HepG2 (cell line): ENCODE results near the gene SLCO4A1. TPM values are rescaled to one million over a fixed set of nuclear protein-coding genes. Genes with fewer than 3 reads are reported as not detected.

Source experiments
- ATAC-seq: fragments of 200-7000 bp; cut with Tn5 transposase; 3 replicates; pipeline ENCODE4 v1.9.1; 2020; ENCODE audit warnings: mild to moderate bottlenecking, moderate library complexity
- BruUV-seq: library from RNA; stranded (reverse); fragments of 400-500 nt; replicated peaks from 2 replicates; lab custom pipeline; 2021; lab: Mats Ljungman, UMichigan
- CTCF ChIA-PET: fragments of 300-600 bp; formaldehyde crosslinking; extraction: SDS; loops from one replicate; lab custom pipeline; 2021; ENCODE audit warnings: low total read pairs, inconsistent platforms, low intra/inter-chr PET ratio; lab: Yijun Ruan, JAX
- POLR2A ChIA-PET: fragments of 350-600 bp; sonication (Branson Sonifier 250); formaldehyde crosslinking; loops from one replicate; lab custom pipeline; 2020; ENCODE audit warnings: antibody characterized with exemption, inconsistent platforms; lab: Yijun Ruan, JAX
- DNase-seq: peaks from one replicate; pipeline ENCODE4 v3.0.0-alpha.2; 2015; ENCODE audit warnings: low spot score
- FAIRE-seq: peaks from 3 replicates; lab custom pipeline; 2011; peaks lifted over from hg19 to GRCh38; lab: Jason Lieb, UNC
- H2AFZ ChIP-seq: one replicate; pipeline ENCODE4 v1.6.1; 2011; ENCODE audit warnings: low read length, inconsistent platforms
- H3K27ac ChIP-seq: fragments of 300-600 bp; 3 replicates; pipeline ENCODE4 v1.8.0; 2011; ENCODE audit warnings: mixed run types, mild to moderate bottlenecking, mixed read lengths, low read length, inconsistent platforms; ENCODE audit not compliant: insufficient read depth; ENCODE audit errors: extremely low read length
- H3K27me3 ChIP-seq, 2 experiments: fragments of 200-600 bp in 1 of 2; 2 replicates in 1 of 2; 3 replicates in 1 of 2; pipeline versions ENCODE4 v1.6.0 to v1.8.0; 2011; ENCODE audit warnings: low read length in 2 of 2, mild to moderate bottlenecking in 2 of 2, moderate library complexity in 2 of 2, inconsistent platforms in 1 of 2; ENCODE audit not compliant: insufficient read depth in 2 of 2, control insufficient read depth in 1 of 2
- H3K36me3 ChIP-seq, 2 experiments: fragments of 200-600 bp in 1 of 2; replicated peaks in 1 of 2; 2 replicates in 1 of 2; 3 replicates in 1 of 2; pipeline versions ENCODE4 v1.5.1 to v1.8.0; 2011; ENCODE audit warnings: low read length in 2 of 2, inconsistent platforms in 1 of 2; ENCODE audit not compliant: insufficient read depth in 2 of 2, control insufficient read depth in 1 of 2
- H3K4me1 ChIP-seq: 2 replicates; pipeline ENCODE4 v1.5.1; 2012; ENCODE audit warnings: low read length, inconsistent platforms; ENCODE audit not compliant: insufficient read depth
- H3K4me2 ChIP-seq: 2 replicates; pipeline ENCODE4 v1.6.0; 2011; ENCODE audit warnings: low read depth, low read length, inconsistent platforms
- H3K4me3 ChIP-seq, 3 experiments: fragments of 200-600 bp in 1 of 3; sonication (generic), shearing (Covaris generic) in 1 of 3; replicated peaks in 1 of 3; 2 replicates each; pipeline ENCODE4 v1.5.1; 2011 to 2016; ENCODE audit warnings: low read length in 3 of 3, inconsistent platforms in 2 of 3, low read depth in 2 of 3, mild to moderate bottlenecking in 2 of 3, control low read depth in 1 of 3, mixed read lengths in 1 of 3; ENCODE audit not compliant: insufficient read depth in 1 of 3
- H3K79me2 ChIP-seq: one replicate; pipeline ENCODE4 v1.6.1; 2011; ENCODE audit warnings: low read length, inconsistent platforms; ENCODE audit not compliant: insufficient read depth
- H3K9ac ChIP-seq: 2 replicates; pipeline ENCODE4 v1.6.0; 2011; ENCODE audit warnings: mild to moderate bottlenecking, low read depth, low read length, inconsistent platforms; ENCODE audit not compliant: insufficient read depth
- H3K9me3 ChIP-seq: 2 replicates; pipeline ENCODE4 v1.5.1; 2012; ENCODE audit warnings: mild to moderate bottlenecking, low read length
- H4K20me1 ChIP-seq: 2 replicates; pipeline ENCODE4 v1.6.0; 2011; ENCODE audit warnings: inconsistent platforms, mild to moderate bottlenecking, low read length, moderate library complexity; ENCODE audit not compliant: insufficient read depth
- BRCA1 ChIP-seq: sonication (generic); formaldehyde crosslinking; IDR thresholded peaks from 2 replicates; pipeline ENCODE4 v1.4.0; 2020; ENCODE audit warnings: missing genetic modification reagents
- FOXC1 ChIP-seq: sonication (generic); formaldehyde crosslinking; IDR thresholded peaks from 2 replicates; pipeline ENCODE4 v1.8.0; 2022; ENCODE audit warnings: mild to moderate bottlenecking, missing genetic modification reagents, borderline replicate concordance
- FOXK1 ChIP-seq: sonication (generic); formaldehyde crosslinking; IDR thresholded peaks from 2 replicates; pipeline ENCODE4 v1.4.0; 2020; ENCODE audit warnings: low read depth, missing genetic modification reagents, borderline replicate concordance
- GLI4 ChIP-seq: sonication (generic); formaldehyde crosslinking; IDR thresholded peaks from 2 replicates; pipeline ENCODE4 v1.5.1; 2020; ENCODE audit warnings: missing genetic modification reagents, mild to moderate bottlenecking, moderate library complexity, borderline replicate concordance
- MZF1 ChIP-seq: sonication (generic); formaldehyde crosslinking; IDR thresholded peaks from 2 replicates; pipeline ENCODE4 v1.8.1; 2023; ENCODE audit warnings: mild to moderate bottlenecking, missing genetic modification reagents, borderline replicate concordance
- NAIF1 ChIP-seq: sonication (generic); formaldehyde crosslinking; IDR thresholded peaks from 2 replicates; pipeline ENCODE4 v1.5.0; 2020; ENCODE audit warnings: mild to moderate bottlenecking, missing genetic modification reagents, borderline replicate concordance
- NFATC3 ChIP-seq: sonication (generic); formaldehyde crosslinking; IDR thresholded peaks from 2 replicates; pipeline ENCODE4 v1.5.1; 2020; ENCODE audit warnings: mild to moderate bottlenecking, missing genetic modification reagents
- RNF2 ChIP-seq: fragments of 450-650 bp; conservative IDR thresholded peaks from 2 replicates; pipeline ENCODE4 v1.6.1; 2016; ENCODE audit warnings: low read depth
- YEATS4 ChIP-seq: sonication (generic); formaldehyde crosslinking; IDR thresholded peaks from 2 replicates; pipeline ENCODE4 v1.4.0; 2020; ENCODE audit warnings: missing genetic modification reagents, borderline replicate concordance
- ZNF260 ChIP-seq: sonication (generic); formaldehyde crosslinking; IDR thresholded peaks from 2 replicates; pipeline ENCODE4 v1.4.0; 2020; ENCODE audit warnings: missing genetic modification reagents, low read depth, mild to moderate bottlenecking, borderline replicate concordance
- ZNF558 ChIP-seq: sonication (generic); formaldehyde crosslinking; IDR thresholded peaks from 2 replicates; pipeline ENCODE4 v1.9.0; 2022; ENCODE audit warnings: mild to moderate bottlenecking, missing genetic modification reagents, borderline replicate concordance
- ZNF660 ChIP-seq: sonication (generic); formaldehyde crosslinking; IDR thresholded peaks from 2 replicates; pipeline ENCODE4 v1.5.1; 2020; ENCODE audit warnings: mild to moderate bottlenecking, low read depth, missing genetic modification reagents, borderline replicate concordance
- WGBS: methylation state at CpG from one replicate; pipeline ENCODE4 v1.1.6; 2017; ENCODE audit warnings: low lambda C conversion rate; 5-methylcytosine and 5-hydroxymethylcytosine counted together
- in situ Hi-C: cut with HindIII; loops from 2 replicates; pipeline ENCODE4 v1.10.0; 2017; ENCODE audit warnings: low pct_unique_long_range_greater_than_20kb; ENCODE audit not compliant: extremely low pct_ligation_motif_present
- intact Hi-C: fragments of 100-400 bp; cut with micrococcal nuclease; formaldehyde crosslinking; loops from one replicate; pipeline ENCODE4 v1.10.0; 2022; ENCODE audit not compliant: unreplicated experiment
- polyA plus RNA-seq, 8 experiments: library from polyadenylated mRNA; depleted of rRNA in 3 of 8; stranded (reverse) in 7 of 8; unstranded in 1 of 8; fragments of >200 nt; fragmentation: Illumina TruSeq in 4 of 8; extraction: Trizol in 4 of 8; gene quantifications; 2 replicates each; pipeline versions ENCODE4 v1.2.1 to v1.2.3, GENCODE V29; 2011 to 2016; ENCODE audit warnings: low read depth in 4 of 8, missing spikeins in 1 of 8, mixed read lengths in 1 of 8; ENCODE audit not compliant: insufficient read depth in 1 of 8
- total RNA-seq, 5 experiments: library from RNA; depleted of rRNA; stranded (reverse); fragments of >200 nt; fragmentation: Illumina TruSeq; extraction: Trizol; gene quantifications; 2 replicates each; pipeline ENCODE4 v1.2.3, GENCODE V29; 2016; ENCODE audit warnings: low read depth in 1 of 5
- TF ChIP-seq, protein P1 (sequence below): sonication (generic); formaldehyde crosslinking; IDR thresholded peaks from 2 replicates; pipeline ENCODE4 v1.8.0; 2022; ENCODE audit warnings: missing genetic modification reagents, low read depth, mild to moderate bottlenecking, borderline replicate concordance

The SLCO4A1 gene
- total and polyA plus RNA-seq, 2 of the 13 experiments (the other 11 are each of a cell fraction or from before 2014, with no cell fraction given) = 55.5 to 112 TPM

DNA sequence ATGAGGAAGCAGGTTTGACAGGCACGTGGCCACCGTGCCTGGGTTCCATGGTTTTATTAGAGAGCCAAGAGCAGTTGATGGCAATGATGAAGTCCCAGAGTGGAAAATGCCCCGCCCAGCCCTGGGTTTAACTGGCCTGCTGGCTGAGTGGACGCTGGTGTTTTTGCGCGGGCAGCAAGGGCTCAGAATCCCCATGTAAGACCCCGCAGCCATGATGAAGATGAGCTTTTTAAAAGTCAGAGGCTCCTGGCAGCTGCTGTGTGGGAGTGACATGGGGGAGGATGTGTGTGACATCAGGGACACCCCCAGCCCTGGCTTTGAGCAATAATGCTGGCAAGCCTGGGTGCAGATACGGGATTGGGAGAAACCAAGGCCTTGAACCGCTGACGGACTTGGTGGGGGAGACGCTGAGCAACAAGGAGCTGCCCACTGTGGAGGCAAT, 33.0 kb upstream of the SLCO4A1 start:
- peaks cover 25 to 92% of the 10 kb centered on the region in 2 experiments for H3K27me3 ChIP-seq
- in situ Hi-C loops = no loop called here
- H3K79me2 ChIP-seq = no peaks in the 10 kb centered on the region
- ATAC-seq (no peak), DNase-seq (no peak), FAIRE-seq (no peak)
- no peak overlapping the region for H3K4me2 ChIP-seq
- WGBS = 49% methylated on average over 11 of the region's 11 CpGs
- H3K9ac ChIP-seq = no peak overlapping the region
- H3K9me3 ChIP-seq = no peaks in the 10 kb centered on the region
- ChIA-PET CTCF (no interaction called here), POLR2A (no interaction called here)
- intact Hi-C loops = no loop called here
- no peaks in the 10 kb centered on the region for H3K36me3 ChIP-seq
- no peaks in the 10 kb centered on the region; the same call in 1 of the 2 replicates for H4K20me1 ChIP-seq
- no TSS peak for BruUV-seq
- no peak overlapping the region for H3K4me3 ChIP-seq
- H2AFZ ChIP-seq = no peak overlapping the region
- peaks cover 11% of the 10 kb centered on the region for H3K4me1 ChIP-seq
- no peak overlapping the region for H3K27ac ChIP-seq
- TF ChIP-seq NFATC3 (no peak), FOXK1 (CRISPR knock-in tag) (no peak), MZF1 (CRISPR knock-in tag) (no peak), NAIF1 (CRISPR knock-in tag) (no peak), ZNF660 (CRISPR knock-in tag) (no peak), FOXC1 (CRISPR knock-in tag) (no peak), ZNF558 (no peak), GLI4 (CRISPR knock-in tag) (no peak), BRCA1 (no peak), RNF2 (no peak), YEATS4 (CRISPR knock-in tag) (no peak), ZNF260 (CRISPR knock-in tag) (no peak)
- TF ChIP-seq, protein P1, sequence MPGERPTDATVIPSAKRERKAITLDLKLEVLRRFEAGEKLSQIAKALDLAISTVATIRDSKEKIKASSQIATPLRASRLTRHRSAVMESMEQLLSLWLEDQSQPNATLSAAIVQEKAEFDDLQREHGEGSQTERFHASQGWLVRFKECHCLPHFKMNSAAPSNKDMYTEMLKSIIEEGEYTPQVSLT = no peak
- TF ChIP-seq, all 625 proteins: peak for 0
